Measurements from ENCODE around the gene MTM1.

MTM1 gene

DNA sequence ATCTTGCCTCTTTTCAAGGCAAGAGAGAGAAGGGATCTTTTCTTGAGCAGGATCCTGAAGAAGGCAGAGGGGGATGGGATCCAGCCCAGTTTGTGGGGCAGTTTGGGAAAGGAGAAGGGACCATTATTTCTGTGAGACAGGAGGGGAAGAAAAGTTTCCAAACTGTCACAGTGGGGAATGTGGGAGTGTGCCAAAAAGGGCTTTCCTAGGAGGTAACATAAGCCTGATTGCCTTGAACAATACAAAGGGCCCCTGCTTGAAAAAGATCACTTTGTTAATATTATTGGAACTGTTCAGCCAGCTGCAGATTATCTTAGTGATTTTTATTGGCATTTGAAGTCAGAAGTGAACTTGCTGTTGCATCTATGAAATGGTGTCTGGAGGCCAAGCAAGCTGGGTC lies 55.2 kb downstream of the MTM1 start:
- no peak for DNase-seq (ENCODE audit: low read depth in 1 of 2, low spot score in 1 of 2)
- TF ChIP-seq JUND (IDR thresholded peaks at IDR 0.05; ENCODE audit: low read depth), result no peak
- in situ Hi-C loops (cut with HindIII; ENCODE audit: low pct_unique_long_range_greater_than_20kb, low sequenced_read_pairs), result no loop called here

GRCh38 chrX:150625097-150625496 lies 56.7 kb downstream of the MTM1 start:
- in situ Hi-C loops (cut with HindIII; ENCODE audit: low pct_unique_long_range_greater_than_20kb, low sequenced_read_pairs), result no loop called here
- no peak for DNase-seq (ENCODE audit: low read depth in 1 of 2, low spot score in 1 of 2)

DNA sequence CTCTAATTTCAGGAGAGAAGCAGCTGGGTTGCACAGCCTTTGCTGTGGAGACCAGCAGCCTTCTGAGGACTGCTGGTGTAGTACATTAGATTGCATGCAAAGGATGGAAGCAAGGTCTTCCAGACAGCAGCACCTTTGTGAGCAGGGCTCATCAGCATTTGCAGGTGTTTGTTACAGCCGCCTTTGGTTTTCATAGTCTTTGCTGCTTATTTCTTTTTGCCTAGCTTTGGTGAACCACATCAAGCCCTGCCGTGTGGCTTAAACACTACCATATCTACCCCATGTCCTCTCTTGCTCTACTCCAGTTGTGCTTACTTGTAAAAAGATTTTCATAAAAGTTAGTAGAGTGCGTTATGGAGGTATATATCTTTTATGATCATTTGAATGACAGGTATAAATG lies 57.5 kb downstream of the MTM1 start:
- no peak for TF ChIP-seq JUND (IDR thresholded peaks at IDR 0.05; ENCODE audit: low read depth)
- no peak for DNase-seq (ENCODE audit: low read depth in 1 of 2, low spot score in 1 of 2)
- in situ Hi-C loops (cut with HindIII; ENCODE audit: low pct_unique_long_range_greater_than_20kb, low sequenced_read_pairs), result no loop called here

More at GRCh38 chrX:150625097-150625496, 56.7 kb downstream of the MTM1 start:
- no peak for TF ChIP-seq JUND (IDR thresholded peaks at IDR 0.05; ENCODE audit: low read depth)

DNA sequence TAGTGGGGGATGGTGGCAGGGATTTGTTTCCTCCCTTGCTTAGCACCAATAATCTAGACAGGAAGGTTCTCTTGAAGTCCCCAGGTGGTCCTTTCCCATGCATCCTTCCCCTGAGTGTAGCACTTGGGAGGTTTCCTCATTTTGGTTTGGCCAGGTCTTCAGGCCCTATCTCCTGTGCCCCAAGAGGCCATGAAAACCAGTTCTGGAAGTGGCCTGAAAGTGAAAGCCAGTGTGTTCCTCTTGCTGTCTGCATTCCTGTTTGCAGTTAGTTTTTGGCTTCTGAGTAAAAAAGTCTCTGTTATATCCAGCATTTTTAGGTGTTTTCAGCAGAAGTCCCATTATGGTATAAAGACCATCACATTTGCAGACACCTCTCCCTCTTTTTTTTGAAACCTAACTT lies 59.5 kb downstream of the MTM1 start:
- in situ Hi-C loops (cut with HindIII; ENCODE audit: low pct_unique_long_range_greater_than_20kb, low sequenced_read_pairs), result no loop called here
- TF ChIP-seq JUND (IDR thresholded peaks at IDR 0.05; ENCODE audit: low read depth), result no peak
- DNase-seq (ENCODE audit: low read depth in 1 of 2, low spot score in 1 of 2), result no peak

GRCh38 chrX:150635952-150636351 lies 67.5 kb downstream of the MTM1 start:
- DNase-seq (ENCODE audit: low read depth in 1 of 2, low spot score in 1 of 2), result no peak
- no peak for TF ChIP-seq JUND (IDR thresholded peaks at IDR 0.05; ENCODE audit: low read depth)
- in situ Hi-C loops (cut with HindIII; ENCODE audit: low pct_unique_long_range_greater_than_20kb, low sequenced_read_pairs), result no loop called here

DNA sequence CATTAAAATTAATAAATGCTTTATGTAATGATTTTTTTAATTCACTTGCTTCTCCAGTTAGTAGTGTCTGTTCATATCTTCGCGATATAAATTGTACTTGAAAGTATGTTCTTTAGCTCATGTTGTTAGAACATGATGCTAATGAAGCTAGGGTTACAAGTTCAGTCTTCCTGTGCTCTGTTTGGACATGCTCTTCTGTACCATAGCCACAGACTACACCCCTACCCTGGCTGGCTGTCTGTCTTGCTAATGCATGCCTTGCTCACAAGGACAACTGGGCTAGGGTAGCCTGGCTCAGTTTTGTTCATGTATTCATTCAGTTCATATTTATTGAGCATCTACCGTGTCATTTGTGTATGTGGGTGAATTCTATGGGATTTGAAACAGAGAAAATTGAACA lies 74.0 kb downstream of the MTM1 start:
- no peak for TF ChIP-seq JUND (IDR thresholded peaks at IDR 0.05; ENCODE audit: low read depth)
- in situ Hi-C loops (cut with HindIII; ENCODE audit: low pct_unique_long_range_greater_than_20kb, low sequenced_read_pairs), result no loop called here
- DNase-seq (ENCODE audit: low read depth in 1 of 2, low spot score in 1 of 2), result no peak

DNA sequence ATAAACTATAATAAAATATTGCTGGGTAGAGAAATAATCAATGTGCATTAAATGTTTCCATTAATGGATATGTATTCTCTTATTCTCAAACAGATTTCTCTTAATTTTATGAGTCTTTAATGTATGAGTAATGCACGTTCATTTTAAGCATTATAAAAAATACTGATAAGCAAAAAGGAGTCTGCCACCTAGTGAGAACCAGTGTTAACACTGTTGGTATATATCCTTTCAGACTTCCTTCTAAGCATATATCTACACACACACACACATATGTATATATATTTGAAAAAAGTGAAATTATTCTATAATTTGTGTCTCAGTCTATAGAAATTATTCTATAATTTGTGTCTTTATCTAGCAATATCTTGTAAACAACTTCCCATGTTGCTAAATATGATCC lies 74.8 kb downstream of the MTM1 start:
- peak in 1 of 2 experiments; percentile 0 for DNase-seq (ENCODE audit: low read depth in 1 of 2, low spot score in 1 of 2)
- no peak for TF ChIP-seq JUND (IDR thresholded peaks at IDR 0.05; ENCODE audit: low read depth)
- in situ Hi-C loops (cut with HindIII; ENCODE audit: low pct_unique_long_range_greater_than_20kb, low sequenced_read_pairs), result no loop called here

DNA sequence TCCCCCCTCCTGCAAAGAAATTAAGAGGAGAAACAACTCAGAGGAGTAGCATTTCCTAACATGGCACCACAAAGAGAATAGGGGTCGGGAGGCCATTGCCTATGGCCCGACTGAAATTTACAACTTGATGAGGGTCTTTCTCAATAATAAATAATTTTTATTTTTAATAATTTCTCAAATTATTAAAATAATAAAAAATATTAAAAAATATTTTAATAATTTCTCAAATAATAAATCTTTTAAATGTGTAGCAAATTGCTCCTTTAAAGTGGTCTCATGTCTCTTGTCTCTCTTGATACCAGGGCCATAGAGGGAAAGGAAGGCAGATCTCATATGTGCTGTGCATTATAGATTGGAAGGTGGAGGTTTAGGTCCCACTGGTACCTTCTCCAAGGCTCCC lies 75.5 kb downstream of the MTM1 start:
- in situ Hi-C loops (cut with HindIII; ENCODE audit: low pct_unique_long_range_greater_than_20kb, low sequenced_read_pairs), result no loop called here
- no peak for DNase-seq (ENCODE audit: low read depth in 1 of 2, low spot score in 1 of 2)

GRCh38 chrX:150644422-150644821 lies 76.0 kb downstream of the MTM1 start:
- TF ChIP-seq JUND (IDR thresholded peaks at IDR 0.05; ENCODE audit: low read depth), result no peak
- in situ Hi-C loops (cut with HindIII; ENCODE audit: low pct_unique_long_range_greater_than_20kb, low sequenced_read_pairs), result no loop called here

More for the DNA sequence above, 75.5 kb downstream of the MTM1 start:
- TF ChIP-seq JUND (IDR thresholded peaks at IDR 0.05; ENCODE audit: low read depth), result no peak

DNA sequence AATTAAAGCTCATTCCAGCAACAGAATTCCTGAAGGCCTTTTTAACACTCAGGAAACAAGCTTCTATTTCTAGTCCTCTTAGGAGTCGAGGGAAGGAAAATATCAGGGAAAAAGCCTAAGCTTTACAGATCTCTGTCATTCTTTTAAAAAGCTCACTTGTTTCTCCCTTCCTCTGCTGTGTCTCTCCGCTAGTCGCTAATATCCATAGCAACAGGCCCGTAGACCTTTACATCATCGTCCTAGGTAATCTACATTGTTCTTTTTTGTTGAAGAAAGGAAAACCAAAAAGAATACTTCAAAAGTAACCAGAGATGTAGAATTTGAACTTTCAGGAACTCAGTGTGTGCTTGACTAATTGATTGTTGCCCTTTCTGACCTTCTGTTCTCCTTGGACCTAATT lies 78.9 kb downstream of the MTM1 start:
- in situ Hi-C loops (cut with HindIII; ENCODE audit: low pct_unique_long_range_greater_than_20kb, low sequenced_read_pairs), result no loop called here
- no peak for TF ChIP-seq JUND (IDR thresholded peaks at IDR 0.05; ENCODE audit: low read depth)
- DNase-seq (ENCODE audit: low read depth in 1 of 2, low spot score in 1 of 2), result no peak

More at GRCh38 chrX:150644422-150644821, 76.0 kb downstream of the MTM1 start:
- DNase-seq (ENCODE audit: low read depth in 1 of 2, low spot score in 1 of 2), result no peak

DNA sequence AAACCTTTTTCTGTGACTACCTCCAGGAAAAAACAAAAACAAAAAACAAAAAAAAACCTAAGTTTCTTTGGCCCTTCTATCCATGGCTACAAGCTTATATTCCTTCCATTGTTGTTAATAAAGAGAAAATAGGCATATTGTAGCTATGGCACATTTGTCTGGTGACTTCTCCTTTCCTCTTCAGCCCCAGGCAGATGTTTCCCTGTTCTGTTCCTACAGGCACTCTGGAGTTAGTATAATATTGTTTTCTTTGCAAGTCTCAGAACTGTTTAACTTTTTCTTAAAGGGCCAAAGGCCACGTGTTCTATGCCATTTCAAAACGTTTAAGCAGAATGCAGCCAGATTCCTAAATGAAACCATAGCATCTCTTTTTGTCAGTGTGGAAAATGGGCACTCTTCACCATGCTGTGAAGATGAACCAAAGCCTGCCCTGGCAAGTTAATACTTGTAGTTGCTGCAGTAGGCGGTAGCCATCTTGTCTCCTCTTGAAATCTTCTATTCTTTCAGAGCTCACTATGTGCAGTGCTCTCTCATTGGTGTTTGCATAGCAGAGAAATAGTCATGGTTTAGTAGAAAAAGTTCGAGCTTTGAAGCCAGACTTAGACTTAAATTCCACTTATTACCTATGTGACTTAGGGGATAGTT lies 80.0 kb downstream of the MTM1 start:
- DNase-seq (ENCODE audit: low read depth in 1 of 2, low spot score in 1 of 2), result no peak
- in situ Hi-C loops (cut with HindIII; ENCODE audit: low pct_unique_long_range_greater_than_20kb, low sequenced_read_pairs), result no loop called here
- TF ChIP-seq JUND (IDR thresholded peaks at IDR 0.05; ENCODE audit: low read depth), result no peak

DNA sequence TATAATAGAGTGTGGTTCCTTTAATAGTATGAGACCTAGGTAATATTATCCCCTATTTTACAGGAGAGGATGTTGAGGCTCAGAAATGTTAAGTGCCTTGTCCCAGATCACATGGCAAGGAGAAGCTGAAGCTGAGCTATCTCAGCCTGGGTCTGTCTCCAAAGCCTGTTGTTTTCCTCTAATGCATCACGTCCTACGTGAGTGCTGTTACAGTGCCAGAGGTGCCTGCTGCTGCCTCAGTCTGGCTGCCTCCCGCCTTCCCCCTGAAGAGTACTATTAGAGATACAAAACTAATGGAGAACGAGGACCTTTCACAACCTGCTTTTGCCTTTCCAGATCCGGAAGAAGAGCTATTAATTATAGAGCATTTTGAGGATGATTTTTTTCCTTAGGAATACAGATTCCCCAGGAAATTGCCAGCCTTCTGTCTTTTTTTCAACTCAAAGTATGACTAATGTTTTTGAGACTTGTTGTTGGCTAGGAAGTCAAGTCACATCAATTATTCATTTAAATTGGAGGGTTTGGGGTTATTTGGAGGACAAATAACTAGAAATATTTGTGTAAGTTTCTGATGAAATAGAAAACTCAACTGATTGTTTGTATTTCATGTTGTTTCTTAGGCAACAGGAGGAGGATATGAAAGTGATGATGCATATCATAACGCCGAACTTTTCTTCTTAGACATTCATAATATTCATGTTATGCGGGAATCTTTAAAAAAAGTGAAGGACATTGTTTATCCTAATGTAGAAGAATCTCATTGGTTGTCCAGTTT lies 80.9 kb downstream of the MTM1 start:
- in situ Hi-C loops (cut with HindIII; ENCODE audit: low pct_unique_long_range_greater_than_20kb, low sequenced_read_pairs), result no loop called here
- DNase-seq (ENCODE audit: low read depth in 1 of 2, low spot score in 1 of 2), result no peak
- no peak for TF ChIP-seq JUND (IDR thresholded peaks at IDR 0.05; ENCODE audit: low read depth)

- in situ Hi-C loops (cut with HindIII; ENCODE audit: low pct_unique_long_range_greater_than_20kb, low sequenced_read_pairs), result no loop called here
These were observed 83.5 kb downstream of the MTM1 start for GRCh38 chrX:150651906-150652305.

More at GRCh38 chrX:150651906-150652305, 83.5 kb downstream of the MTM1 start:
- no peak for DNase-seq (ENCODE audit: low read depth in 1 of 2, low spot score in 1 of 2)
- no peak for TF ChIP-seq JUND (IDR thresholded peaks at IDR 0.05; ENCODE audit: low read depth)
